HUES64 (cell line): Measurements from ENCODE around the gene MTPN.

ENCODE experiments used
- H3K27ac ChIP-seq: 2 replicates; pipeline ENCODE4 v1.7.0; 2013; ENCODE audit warnings: low read depth, low read length, inconsistent platforms
- H3K27me3 ChIP-seq: 2 replicates; pipeline ENCODE4 v1.6.1; 2013; ENCODE audit warnings: mild to moderate bottlenecking, low read length; ENCODE audit not compliant: insufficient read depth
- H3K36me3 ChIP-seq: 2 replicates; pipeline ENCODE4 v1.6.1; 2013; ENCODE audit warnings: mild to moderate bottlenecking, low read length; ENCODE audit not compliant: insufficient read depth
- H3K4me1 ChIP-seq: 2 replicates; pipeline ENCODE4 v1.6.1; 2013; ENCODE audit warnings: mild to moderate bottlenecking, low read length, moderate library complexity; ENCODE audit not compliant: insufficient read depth
- H3K4me3 ChIP-seq: 2 replicates; pipeline ENCODE4 v1.5.1; 2013; ENCODE audit warnings: mild to moderate bottlenecking, low read length, moderate library complexity
- H3K9ac ChIP-seq: 2 replicates; pipeline ENCODE4 v1.6.1; 2013; ENCODE audit warnings: mild to moderate bottlenecking, low read depth, low read length
- H3K9me3 ChIP-seq: 2 replicates; pipeline ENCODE4 v1.6.1; 2013; ENCODE audit warnings: low read depth, low read length; ENCODE audit not compliant: insufficient read depth
- WGBS: fragments of 150-250, 120-280 bp; methylation state at CpG from one replicate; pipeline ENCODE4 v1.1.7; 2013; ENCODE audit warnings: missing lambda C conversion rate; 5-methylcytosine and 5-hydroxymethylcytosine counted together

The MTPN gene

GRCh38 chr7:135904282-135904681 lies 72.9 kb downstream of the MTPN start:
- Histone ChIP-seq H3K4me1 (no peaks in the 10 kb centered on the region), H3K9ac (no peak overlapping the region), H3K9me3 (no peaks in the 10 kb centered on the region), H3K27ac (no peak overlapping the region), H3K4me3 (no peak overlapping the region), H3K36me3 (no peaks in the 10 kb centered on the region), H3K27me3 (no peaks in the 10 kb centered on the region)
- WGBS, result 88% methylated on average over 3 of the region's 3 CpGs

- Histone ChIP-seq H3K36me3 (no peaks in the 10 kb centered on the region), H3K9ac (no peak overlapping the region)
- WGBS, result 89% methylated on average over 6 of the region's 6 CpGs
Measured at GRCh38 chr7:135901585-135902540, 75.3 kb downstream of the MTPN start.

GRCh38 chr7:135900065-135900546 lies 77.1 kb downstream of the MTPN start:
- no peaks in the 10 kb centered on the region for H3K27me3 ChIP-seq
- no peaks in the 10 kb centered on the region for H3K9me3 ChIP-seq
- no peaks in the 10 kb centered on the region for H3K36me3 ChIP-seq
- H3K27ac ChIP-seq, result no peak overlapping the region
- no peak overlapping the region for H3K4me3 ChIP-seq
- H3K9ac ChIP-seq, result no peak overlapping the region
- 97% methylated on average over 5 of the region's 5 CpGs for WGBS
- no peaks in the 10 kb centered on the region for H3K4me1 ChIP-seq

More at GRCh38 chr7:135901585-135902540, 75.3 kb downstream of the MTPN start:
- no peaks in the 10 kb centered on the region for H3K27me3 ChIP-seq
- no peaks in the 10 kb centered on the region for H3K9me3 ChIP-seq
- no peaks in the 10 kb centered on the region for H3K4me1 ChIP-seq
- H3K27ac ChIP-seq, result no peak overlapping the region
- no peak overlapping the region for H3K4me3 ChIP-seq

- Histone ChIP-seq H3K4me3 (no peak overlapping the region), H3K4me1 (no peaks in the 10 kb centered on the region), H3K27me3 (no peaks in the 10 kb centered on the region), H3K9ac (no peak overlapping the region), H3K36me3 (no peaks in the 10 kb centered on the region), H3K9me3 (no peaks in the 10 kb centered on the region), H3K27ac (no peak overlapping the region)
- 88% methylated on average over 5 of the region's 6 CpGs for WGBS
Measured at GRCh38 chr7:135899458-135900064, 77.6 kb downstream of the MTPN start.

GRCh38 chr7:135898226-135898625 lies 78.9 kb downstream of the MTPN start:
- Histone ChIP-seq H3K9me3 (no peaks in the 10 kb centered on the region), H3K4me3 (no peak overlapping the region), H3K9ac (no peak overlapping the region), H3K27me3 (no peaks in the 10 kb centered on the region), H3K36me3 (no peaks in the 10 kb centered on the region), H3K27ac (no peak overlapping the region), H3K4me1 (no peaks in the 10 kb centered on the region)
- WGBS, result 92% methylated on average over 3 of the region's 3 CpGs

GRCh38 chr7:135894816-135895215 lies 82.3 kb downstream of the MTPN start:
- no peaks in the 10 kb centered on the region for H3K4me1 ChIP-seq
- H3K4me3 ChIP-seq, result no peak overlapping the region
- H3K9me3 ChIP-seq, result no peaks in the 10 kb centered on the region
- no peaks in the 10 kb centered on the region for H3K36me3 ChIP-seq
- 95% methylated on average over 3 of the region's 3 CpGs for WGBS
- no peaks in the 10 kb centered on the region for H3K27me3 ChIP-seq
- H3K27ac ChIP-seq, result no peak overlapping the region
- no peak overlapping the region for H3K9ac ChIP-seq

- 94% methylated on average over 4 of the region's 6 CpGs for WGBS
- no peaks in the 10 kb centered on the region for H3K4me1 ChIP-seq
- H3K36me3 ChIP-seq, result no peaks in the 10 kb centered on the region
- H3K9me3 ChIP-seq, result no peaks in the 10 kb centered on the region
- no peaks in the 10 kb centered on the region for H3K27me3 ChIP-seq
- no peak overlapping the region for H3K9ac ChIP-seq
- H3K4me3 ChIP-seq, result no peak overlapping the region
- H3K27ac ChIP-seq, result no peak overlapping the region
Measured at GRCh38 chr7:135889823-135890222, 87.3 kb downstream of the MTPN start.

- Histone ChIP-seq H3K27me3 (no peaks in the 10 kb centered on the region), H3K4me3 (no peak overlapping the region), H3K4me1 (no peaks in the 10 kb centered on the region), H3K9ac (no peak overlapping the region), H3K9me3 (no peaks in the 10 kb centered on the region), H3K27ac (no peak overlapping the region), H3K36me3 (no peaks in the 10 kb centered on the region)
- 92% methylated on average over 5 of the region's 5 CpGs for WGBS
Measured at GRCh38 chr7:135888740-135889139, 88.4 kb downstream of the MTPN start.

GRCh38 chr7:135886345-135887132 lies 90.6 kb downstream of the MTPN start:
- no peak overlapping the region for H3K27ac ChIP-seq
- no peaks in the 10 kb centered on the region for H3K36me3 ChIP-seq
- no peaks in the 10 kb centered on the region for H3K9me3 ChIP-seq
- no peak overlapping the region for H3K9ac ChIP-seq
- H3K27me3 ChIP-seq, result no peaks in the 10 kb centered on the region
- 77% methylated on average over 4 of the region's 5 CpGs for WGBS
- H3K4me1 ChIP-seq, result no peaks in the 10 kb centered on the region
- H3K4me3 ChIP-seq, result no peak overlapping the region

- Histone ChIP-seq H3K4me3 (no peak overlapping the region), H3K9ac (no peak overlapping the region), H3K36me3 (no peaks in the 10 kb centered on the region), H3K9me3 (no peaks in the 10 kb centered on the region), H3K4me1 (no peaks in the 10 kb centered on the region), H3K27ac (no peak overlapping the region), H3K27me3 (no peaks in the 10 kb centered on the region)
- 92% methylated on average over 9 of the region's 9 CpGs for WGBS
Measured at GRCh38 chr7:135884495-135885232, 92.5 kb downstream of the MTPN start.
